Heart left ventricle (tissue), 16 donors: ENCODE measurements around the gene DIP2B. TPM values are rescaled to one million over a fixed set of nuclear protein-coding genes. Genes with fewer than 3 reads are reported as not detected.

Source experiments
- ATAC-seq, 4 donors: fragments of 200-7000 bp; cut with Tn5 transposase; one replicate each; pipeline ENCODE4 v1.9.1; 2020 to 2022; ENCODE audit warnings: moderate library complexity in 4 of 4, mild to moderate bottlenecking in 3 of 4, moderate number of reproducible peaks in 1 of 4
- DNase-seq, 5 donors: peaks; one replicate each; pipeline ENCODE4 v3.0.0-alpha.2; 2020
- H3K27ac ChIP-seq, 12 donors: fragments of 200-600 bp; sonication (generic) in 4 of 12; one replicate each; pipeline versions ENCODE4 v1.5.0 to v1.8.0; 2016 to 2022; ENCODE audit warnings: mild to moderate bottlenecking in 2 of 12
- H3K27me3 ChIP-seq, 9 donors: fragments of 200-600 bp; sonication (generic) in 2 of 9; one replicate each; pipeline versions ENCODE4 v1.5.1 to v1.8.0; 2016 to 2022; ENCODE audit warnings: mild to moderate bottlenecking in 3 of 9
- H3K36me3 ChIP-seq, 9 donors: fragments of 200-600 bp; sonication (generic) in 2 of 9; one replicate each; pipeline versions ENCODE4 v1.5.0 to v1.8.0; 2018 to 2022; ENCODE audit warnings: mild to moderate bottlenecking in 2 of 9
- H3K4me1 ChIP-seq, 12 donors: fragments of 200-600 bp; sonication (generic) in 4 of 12; one replicate each; pipeline versions ENCODE4 v1.5.0 to v1.8.0; 2016 to 2022; ENCODE audit warnings: mild to moderate bottlenecking in 3 of 12
- H3K4me3 ChIP-seq, 12 donors: fragments of 200-600 bp; sonication (generic) in 4 of 12; one replicate each; pipeline versions ENCODE4 v1.5.0 to v1.8.0; 2017 to 2022; ENCODE audit warnings: mild to moderate bottlenecking in 9 of 12, moderate library complexity in 4 of 12
- H3K9me3 ChIP-seq, 12 donors: fragments of 200-600 bp; sonication (generic) in 4 of 12; one replicate each; pipeline versions ENCODE4 v1.5.0 to v1.8.0; 2016 to 2022; ENCODE audit warnings: mild to moderate bottlenecking in 1 of 12
- CTCF ChIP-seq, 12 donors: fragments of 200-600 bp; sonication (generic) in 4 of 12; IDR thresholded peaks; one replicate each; pipeline versions ENCODE4 v1.5.0 to v1.8.0; 2018 to 2022; ENCODE audit warnings: antibody characterized with exemption in 12 of 12, mild to moderate bottlenecking in 5 of 12
- POLR2A ChIP-seq, 2 donors: fragments of 450-650 bp; IDR thresholded peaks; one replicate each; pipeline ENCODE4 v1.6.1; 2017; ENCODE audit warnings: antibody characterized with exemption in 2 of 2, mild to moderate bottlenecking in 2 of 2, moderate library complexity in 2 of 2
- WGBS, 4 donors: extraction: QIAGEN DNeasy Blood & Tissue Kit in 2 of 4; methylation state at CpG; one replicate each; pipeline versions ENCODE4 v1.1.5 to v1.1.7; 2013 to 2018; 5-methylcytosine and 5-hydroxymethylcytosine counted together
- intact Hi-C, 10 donors: fragments of 100-400 bp; cut with DNase I; formaldehyde crosslinking; loops; one replicate each; pipeline versions ENCODE4 v1.11.1 to v1.14.2; 2022
- polyA plus RNA-seq, 2 donors: library from polyadenylated mRNA; stranded (reverse); fragments of 200-250 nt; gene quantifications; one replicate each; pipeline ENCODE4 v1.2.3, GENCODE V29; 2013
- total RNA-seq, 9 donors: library from RNA; depleted of rRNA in 2 of 9; stranded (reverse); fragments of >200 nt in 2 of 9; fragmentation: NEBNext Ultra II Directional in 3 of 9; extraction: Animal tissue kit (Norgen Biotek cat#: 25700) in 3 of 9; gene quantifications; one replicate each; pipeline versions ENCODE4 v1.1.0 to v1.2.4, GENCODE V29; 2016 to 2023
- donor health status: ischemic (EF 13 %, LVEDD 7.1; RV severe dilation, severe dysfunction).
- donor health status: healthy with polysubstance abuse.
- donor health status: DM: no; HTN: yes; CAD: no.
- donor health status: DM: no; HTN: no; CAD: no.
- donor health status: ischemic (EF 25% LVEDD 6.9; RV normal size, moderate dysfunction).
- donor health status: ischemic (EF 25% LVEDD 5.7; RV mildly dilated, moderate dysfunction).
- donor health status: healthy.
- donor health status: DM: yes; HTN: yes; CAD: no.
- donor health status: ischemic (EF 35%, LVEDD 5.7; RV mildly dilated, moderate dysfunction).
- donor health status: nonischemic (EF 11% LVEDD 7.7; RV severe dilation, severe dysfunction).
- donor health status: DM: yes; HTN: yes; CAD: no.
- donor health status: PGD.
- donor health status: ischemic (EF 29% LVEDD 5.4; RV normal size, mild dysfunction).
- donor health status: nonischemic (EF 23%, LVEDD 6.1; RV moderate dilation, normal function).

The DIP2B gene
- total and polyA plus RNA-seq, 11 donors = 3.4 to 25.0 (median 16.7) TPM

- no peak overlapping the region for H3K4me3 ChIP-seq
- DNase-seq = no peak
- no peaks in the 10 kb centered on the region for H3K4me1 ChIP-seq
- H3K9me3 ChIP-seq = no peaks in the 10 kb centered on the region
- peaks cover 0 to 20% (median 12%) of the 10 kb centered on the region in 9 donors for H3K36me3 ChIP-seq
- TF ChIP-seq CTCF (IDR thresholded peaks at IDR 0.05) = no peak
- no peak for TF ChIP-seq POLR2A (IDR thresholded peaks at IDR 0.05)
- H3K27ac ChIP-seq = no peak overlapping the region
- intact Hi-C loops = no loop called here
- ATAC-seq = no peak
- no peaks in the 10 kb centered on the region for H3K27me3 ChIP-seq
- 86 to 91% (median 88%) methylated on average over 8 of the region's 8 CpGs for WGBS, 4 donors
Measured at GRCh38 chr12:50647031-50647430, 142.2 kb downstream of the DIP2B start.

- WGBS, 4 donors = 81 to 97% (median 84%) methylated on average over 2 of the region's 2 CpGs
- ATAC-seq (no peak), DNase-seq (no peak)
- TF ChIP-seq POLR2A (IDR thresholded peaks at IDR 0.05) (no peak), CTCF (IDR thresholded peaks at IDR 0.05) (no peak)
- H3K27me3 ChIP-seq = no peaks in the 10 kb centered on the region
- peaks cover 0 to 16% (median 8%) of the 10 kb centered on the region in 9 donors for H3K36me3 ChIP-seq
- no peaks in the 10 kb centered on the region for H3K4me1 ChIP-seq
- intact Hi-C loops = no loop called here
- no peak overlapping the region for H3K4me3 ChIP-seq
- H3K27ac ChIP-seq = no peak overlapping the region
- no peaks in the 10 kb centered on the region for H3K9me3 ChIP-seq
Measured at GRCh38 chr12:50647479-50647878, 142.7 kb downstream of the DIP2B start.

- Histone ChIP-seq H3K4me3 (no peak overlapping the region), H3K9me3 (no peaks in the 10 kb centered on the region), H3K27ac (no peak overlapping the region), H3K36me3 (peaks cover 0 to 4% (median 0%) of the 10 kb centered on the region in 9 donors), H3K27me3 (no peaks in the 10 kb centered on the region), H3K4me1 (no peaks in the 10 kb centered on the region)
- intact Hi-C loops = no loop called here
- no peak for DNase-seq
- WGBS, 4 donors = 88 to 97% (median 95%) methylated on average over 3 of the region's 3 CpGs
- no peak for ATAC-seq
- TF ChIP-seq CTCF (IDR thresholded peaks at IDR 0.05) = no peak
- TF ChIP-seq POLR2A (IDR thresholded peaks at IDR 0.05) = no peak
Measured at GRCh38 chr12:50650285-50650684, 145.5 kb downstream of the DIP2B start.

GRCh38 chr12:50655374-50655921, 150.7 kb downstream of the DIP2B start:
- no peaks in the 10 kb centered on the region for H3K9me3 ChIP-seq
- peaks cover 0 to 5% (median 0%) of the 10 kb centered on the region in 9 donors for H3K36me3 ChIP-seq
- DNase-seq = no peak
- intact Hi-C loops = no loop called here
- no peaks in the 10 kb centered on the region for H3K27me3 ChIP-seq
- TF ChIP-seq POLR2A (IDR thresholded peaks at IDR 0.05) = no peak
- TF ChIP-seq CTCF (IDR thresholded peaks at IDR 0.05) = no peak
- no peak overlapping the region for H3K4me3 ChIP-seq
- H3K4me1 ChIP-seq = no peaks in the 10 kb centered on the region
- no peak overlapping the region for H3K27ac ChIP-seq
- no peak for ATAC-seq
- 88 to 94% (median 90%) methylated on average over 5 of the region's 5 CpGs for WGBS, 4 donors
